AG10803 (cell line): ENCODE data around the gene FXYD6.
A peak's percentile ranks its signal among the peaks of the same experiment; 100 is the strongest.

ENCODE experiments used
- DNase-seq: peaks from one replicate; pipeline ENCODE4 v3.0.0; 2010; ENCODE audit warnings: low read depth
- H3K4me3 ChIP-seq: 2 replicates; pipeline ENCODE4 v1.5.1; 2011; ENCODE audit warnings: mild to moderate bottlenecking, low read length, control low read depth
- TF ChIP-seq, protein P1 (sequence below): conservative IDR thresholded peaks from 2 replicates; pipeline ENCODE4 v1.5.1; 2011; ENCODE audit warnings: mild to moderate bottlenecking, low read length, control low read depth, inconsistent platforms

FXYD6 gene

DNA sequence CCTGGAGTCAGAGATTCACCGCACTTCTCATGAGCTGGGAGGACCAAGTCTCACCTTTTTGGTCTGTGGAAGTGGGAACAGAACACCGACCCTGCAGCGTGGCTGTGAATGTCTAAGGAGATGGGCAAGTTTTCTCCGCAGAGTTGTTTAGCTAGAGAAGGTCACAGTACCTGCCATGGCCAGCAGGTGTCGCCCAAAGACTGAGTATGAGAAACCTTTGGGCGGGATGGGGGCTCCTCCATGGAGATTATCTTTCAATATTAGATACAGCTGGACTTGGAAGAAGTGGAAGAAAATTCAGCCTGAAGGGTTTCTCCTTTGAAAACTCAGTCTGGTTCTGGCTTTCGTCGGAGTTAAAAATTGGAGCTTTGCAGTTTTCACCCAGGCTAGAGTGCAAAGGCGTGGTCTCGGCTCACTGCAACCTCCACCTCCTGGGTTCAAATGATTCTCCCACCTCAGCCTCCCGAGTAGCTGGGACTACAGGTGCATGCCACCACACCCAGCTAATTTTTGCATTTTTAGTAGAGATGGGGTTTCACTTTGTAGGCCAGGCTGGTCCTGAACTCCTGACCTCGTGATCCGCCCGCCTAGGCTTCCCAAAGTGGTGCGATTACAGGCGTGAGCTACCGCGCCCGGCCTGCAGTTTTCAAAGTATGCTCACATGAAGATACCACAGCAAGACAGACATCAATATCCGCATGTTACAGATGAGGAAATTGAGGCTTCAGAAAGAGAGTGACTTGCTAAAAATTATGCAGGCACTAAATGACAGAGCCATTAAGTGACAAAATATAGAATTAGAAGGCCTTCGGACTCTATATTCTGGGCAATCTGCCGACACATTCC lies 68.8 kb downstream of the FXYD6 start:
- peak; percentile 51 for DNase-seq
- TF ChIP-seq, protein P1, sequence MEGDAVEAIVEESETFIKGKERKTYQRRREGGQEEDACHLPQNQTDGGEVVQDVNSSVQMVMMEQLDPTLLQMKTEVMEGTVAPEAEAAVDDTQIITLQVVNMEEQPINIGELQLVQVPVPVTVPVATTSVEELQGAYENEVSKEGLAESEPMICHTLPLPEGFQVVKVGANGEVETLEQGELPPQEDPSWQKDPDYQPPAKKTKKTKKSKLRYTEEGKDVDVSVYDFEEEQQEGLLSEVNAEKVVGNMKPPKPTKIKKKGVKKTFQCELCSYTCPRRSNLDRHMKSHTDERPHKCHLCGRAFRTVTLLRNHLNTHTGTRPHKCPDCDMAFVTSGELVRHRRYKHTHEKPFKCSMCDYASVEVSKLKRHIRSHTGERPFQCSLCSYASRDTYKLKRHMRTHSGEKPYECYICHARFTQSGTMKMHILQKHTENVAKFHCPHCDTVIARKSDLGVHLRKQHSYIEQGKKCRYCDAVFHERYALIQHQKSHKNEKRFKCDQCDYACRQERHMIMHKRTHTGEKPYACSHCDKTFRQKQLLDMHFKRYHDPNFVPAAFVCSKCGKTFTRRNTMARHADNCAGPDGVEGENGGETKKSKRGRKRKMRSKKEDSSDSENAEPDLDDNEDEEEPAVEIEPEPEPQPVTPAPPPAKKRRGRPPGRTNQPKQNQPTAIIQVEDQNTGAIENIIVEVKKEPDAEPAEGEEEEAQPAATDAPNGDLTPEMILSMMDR, result peak; percentile 89
- H3K4me3 ChIP-seq, result no peak overlapping the region

DNA sequence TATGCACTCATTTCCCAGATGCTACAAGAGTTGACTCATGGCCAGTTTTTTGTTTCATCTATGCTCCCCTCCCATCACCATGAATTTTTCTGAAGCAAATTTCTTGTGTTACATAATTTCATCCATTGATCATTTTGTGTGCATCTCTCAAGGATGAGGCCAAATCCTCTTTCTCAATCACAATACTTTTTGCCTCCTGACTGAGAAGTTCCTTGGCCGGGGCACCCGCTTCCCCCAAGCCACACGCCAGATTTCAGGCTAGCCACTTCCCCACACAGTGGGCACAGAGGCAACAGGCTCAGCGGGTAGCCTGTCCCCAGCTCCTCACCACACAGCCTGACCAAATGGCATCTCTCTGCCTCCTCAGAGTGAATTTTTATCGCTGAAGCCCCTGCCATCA lies 69.6 kb downstream of the FXYD6 start:
- H3K4me3 ChIP-seq, result no peak overlapping the region
- DNase-seq, result no peak
- TF ChIP-seq, protein P1, result no peak

DNA sequence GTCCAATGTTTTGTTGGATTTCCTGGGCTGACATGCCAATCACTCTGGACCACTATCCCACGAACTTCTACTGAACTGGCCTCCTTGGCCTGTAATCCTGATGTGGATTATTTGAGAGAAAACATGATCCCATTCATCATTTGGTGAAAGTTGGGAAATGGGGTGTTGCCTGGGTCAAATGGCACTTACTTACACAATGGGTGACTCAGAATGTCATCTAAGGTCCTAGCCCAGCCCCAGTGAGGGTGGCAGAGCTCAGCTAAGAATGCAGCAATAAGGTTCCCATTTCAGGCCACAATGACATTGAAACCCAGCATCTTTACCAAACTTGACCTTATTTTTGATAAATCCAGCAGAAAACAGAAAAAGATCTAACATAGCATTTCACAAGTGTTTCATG lies 71.4 kb downstream of the FXYD6 start:
- no peak overlapping the region for H3K4me3 ChIP-seq
- no peak for DNase-seq
- TF ChIP-seq, protein P1, result no peak

DNA sequence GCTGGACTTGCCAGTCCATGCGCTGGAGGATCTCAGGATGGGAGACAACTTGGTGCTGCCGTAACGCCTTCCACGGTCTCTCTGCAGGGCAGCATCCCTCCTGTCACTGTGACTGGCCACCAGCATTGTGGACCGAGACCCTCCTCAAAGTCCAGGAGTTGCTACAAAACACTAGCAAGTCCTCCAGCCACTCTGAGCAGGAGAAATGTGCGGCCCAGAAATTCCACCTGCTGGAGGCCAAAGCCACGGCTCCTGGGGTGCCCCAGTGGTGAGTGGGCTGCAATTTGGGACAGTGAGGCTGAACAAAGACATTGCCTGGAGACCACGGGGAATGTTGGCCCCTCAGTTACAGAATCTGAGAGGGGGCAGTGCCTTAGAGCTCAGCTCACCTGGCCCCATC lies 72.6 kb downstream of the FXYD6 start:
- no peak overlapping the region for H3K4me3 ChIP-seq
- no peak for DNase-seq
- TF ChIP-seq, protein P1, result no peak

DNA sequence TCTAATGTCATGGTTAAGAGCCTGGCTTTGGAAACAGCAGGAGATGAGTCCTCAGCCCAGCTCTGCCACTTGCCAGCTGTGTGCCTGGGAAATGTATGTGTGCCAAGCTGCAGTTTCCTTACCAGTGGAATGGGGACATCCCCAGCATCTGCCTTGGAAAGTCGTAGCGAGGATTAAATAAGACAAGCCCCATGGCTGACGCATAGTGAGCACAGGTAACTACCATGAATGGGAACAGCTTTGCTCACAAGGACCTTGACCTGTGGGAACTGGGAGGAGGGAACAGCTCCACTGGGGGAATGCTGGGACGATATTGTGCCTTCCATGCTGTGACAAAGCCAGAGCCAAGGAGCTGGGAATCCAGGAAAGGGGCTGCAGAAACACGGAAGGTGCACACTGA lies 76.8 kb downstream of the FXYD6 start:
- TF ChIP-seq, protein P1, result no peak
- no peak overlapping the region for H3K4me3 ChIP-seq
- no peak for DNase-seq

DNA sequence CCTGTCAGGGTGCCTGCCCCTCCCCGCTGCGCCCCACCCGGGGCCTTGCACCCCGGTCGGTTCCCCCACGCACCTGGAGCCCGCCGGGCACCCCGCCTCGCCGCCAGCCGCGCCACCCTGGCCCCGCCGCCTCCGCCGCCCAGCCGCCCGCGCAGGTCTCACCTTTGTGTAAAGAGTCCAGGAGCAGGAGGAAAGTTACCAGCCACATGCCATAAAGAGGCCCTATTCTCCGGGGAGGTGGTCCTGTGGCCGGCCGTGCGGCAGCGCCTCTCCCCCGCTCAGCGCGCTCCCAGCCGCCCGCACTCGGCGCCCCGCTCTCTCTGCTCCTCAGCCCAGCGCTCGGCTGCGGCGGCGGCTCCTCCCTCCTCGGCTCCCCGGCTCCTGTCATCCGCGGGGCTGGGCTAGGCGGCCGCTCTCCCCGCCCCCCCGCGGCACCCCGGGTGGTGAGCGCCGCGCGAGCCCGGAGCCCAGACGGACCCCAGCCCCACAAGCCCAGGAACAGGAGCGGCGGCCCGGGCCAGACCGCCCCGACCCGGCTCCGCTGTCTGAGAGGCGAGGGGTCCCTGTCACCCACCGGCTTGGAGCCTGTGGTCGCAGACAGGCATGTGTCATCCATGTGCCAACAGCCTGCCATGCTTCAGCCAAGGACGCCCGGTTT lies 79.5 kb downstream of the FXYD6 start, which contains the start of gene DSCAML1:
DSCAML1 (minus strand) TSS at position 345 of the 658 bp plus-strand sequence; CDS start at position 208, 137 bp downstream.
- TF ChIP-seq, protein P1, result no peak
- H3K4me3 ChIP-seq, result no peak within 1 kb of the TSS
- no peak for DNase-seq

DNA sequence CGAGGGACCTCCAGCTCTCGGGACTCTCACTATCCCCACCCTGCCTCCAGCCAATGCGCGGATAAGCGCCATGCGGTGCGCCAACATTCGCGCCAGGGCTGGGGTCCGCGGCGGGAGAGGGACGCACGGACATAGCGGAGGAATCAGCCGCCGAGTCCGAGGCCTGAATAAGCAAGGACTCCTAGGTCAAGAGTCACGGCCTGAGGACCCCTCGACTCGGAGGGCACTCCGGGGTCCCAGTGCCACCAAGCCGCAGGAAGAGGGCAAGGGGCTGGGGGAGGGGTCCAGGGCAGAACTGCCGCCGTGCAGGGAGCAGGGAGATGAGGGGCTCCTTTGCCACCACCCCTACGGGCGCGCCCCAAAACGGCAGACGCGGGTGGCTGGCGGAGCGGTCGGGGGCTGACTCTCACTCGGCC lies 80.0 kb downstream of the FXYD6 start:
- TF ChIP-seq, protein P1, result no peak
- no peak overlapping the region for H3K4me3 ChIP-seq
- no peak for DNase-seq
